ENCODE measurements around the gene SEC14L5.

The SEC14L5 gene

GRCh38 chr16:4933433-4933832 is 24.7 kb upstream of the SEC14L5 start:
- no peak for DNase-seq (ENCODE audit: insufficient read length)
- TF ChIP-seq POLR2A (IDR thresholded peaks at IDR 0.05; ENCODE audit: low read depth, low read length) (no peak), POLR2AphosphoS5 (IDR thresholded peaks at IDR 0.05; ENCODE audit: low read depth, low read length) (no peak), TAF1 (IDR thresholded peaks at IDR 0.05; ENCODE audit: borderline replicate concordance, low read depth, low read length) (no peak)
- no peak for FAIRE-seq

- FAIRE-seq (no peak), DNase-seq (ENCODE audit: insufficient read length) (no peak)
- no peak for TF ChIP-seq POLR2AphosphoS5 (IDR thresholded peaks at IDR 0.05; ENCODE audit: low read depth, low read length)
- TF ChIP-seq POLR2A (IDR thresholded peaks at IDR 0.05; ENCODE audit: low read depth, low read length) = no peak
- TF ChIP-seq TAF1 (IDR thresholded peaks at IDR 0.05; ENCODE audit: borderline replicate concordance, low read depth, low read length) = no peak
Observed at GRCh38 chr16:4933871-4934395, 24.2 kb upstream of the SEC14L5 start.

GRCh38 chr16:4934591-4934990 is 23.5 kb upstream of the SEC14L5 start:
- DNase-seq (ENCODE audit: insufficient read length) (no peak), FAIRE-seq (no peak)
- no peak for TF ChIP-seq POLR2A (IDR thresholded peaks at IDR 0.05; ENCODE audit: low read depth, low read length)
- TF ChIP-seq TAF1 (IDR thresholded peaks at IDR 0.05; ENCODE audit: borderline replicate concordance, low read depth, low read length) = no peak
- no peak for TF ChIP-seq POLR2AphosphoS5 (IDR thresholded peaks at IDR 0.05; ENCODE audit: low read depth, low read length)

- no peak for TF ChIP-seq POLR2A (IDR thresholded peaks at IDR 0.05; ENCODE audit: low read depth, low read length)
- TF ChIP-seq TAF1 (IDR thresholded peaks at IDR 0.05; ENCODE audit: borderline replicate concordance, low read depth, low read length) = no peak
- TF ChIP-seq POLR2AphosphoS5 (IDR thresholded peaks at IDR 0.05; ENCODE audit: low read depth, low read length) = no peak
- FAIRE-seq = no peak
- no peak for DNase-seq (ENCODE audit: insufficient read length)
Observed at GRCh38 chr16:4935241-4935855, 22.8 kb upstream of the SEC14L5 start.

- TF ChIP-seq POLR2A (IDR thresholded peaks at IDR 0.05; ENCODE audit: low read depth, low read length) (no peak), POLR2AphosphoS5 (IDR thresholded peaks at IDR 0.05; ENCODE audit: low read depth, low read length) (no peak), TAF1 (IDR thresholded peaks at IDR 0.05; ENCODE audit: borderline replicate concordance, low read depth, low read length) (no peak)
- DNase-seq (ENCODE audit: insufficient read length) = no peak
- no peak for FAIRE-seq
Observed at GRCh38 chr16:4936181-4936990, 21.7 kb upstream of the SEC14L5 start.

GRCh38 chr16:4936991-4937781 is 20.9 kb upstream of the SEC14L5 start, which contains the start of gene PPL:
PPL (minus strand) TSS chr16:4937148; CDS start chr16:4937045, 103 bp downstream.
- TF ChIP-seq POLR2AphosphoS5 (IDR thresholded peaks at IDR 0.05; ENCODE audit: low read depth, low read length) (no peak), TAF1 (IDR thresholded peaks at IDR 0.05; ENCODE audit: borderline replicate concordance, low read depth, low read length) (no peak), POLR2A (IDR thresholded peaks at IDR 0.05; ENCODE audit: low read depth, low read length) (no peak)
- FAIRE-seq (no peak), DNase-seq (ENCODE audit: insufficient read length) (peak; percentile 50)

- DNase-seq (ENCODE audit: insufficient read length) (no peak), FAIRE-seq (no peak)
- TF ChIP-seq POLR2AphosphoS5 (IDR thresholded peaks at IDR 0.05; ENCODE audit: low read depth, low read length) (no peak), POLR2A (IDR thresholded peaks at IDR 0.05; ENCODE audit: low read depth, low read length) (no peak), TAF1 (IDR thresholded peaks at IDR 0.05; ENCODE audit: borderline replicate concordance, low read depth, low read length) (no peak)
Observed at GRCh38 chr16:4937782-4938682, 20.1 kb upstream of the SEC14L5 start.

- DNase-seq (ENCODE audit: insufficient read length) = no peak
- FAIRE-seq = no peak
- TF ChIP-seq TAF1 (IDR thresholded peaks at IDR 0.05; ENCODE audit: borderline replicate concordance, low read depth, low read length) = no peak
- no peak for TF ChIP-seq POLR2AphosphoS5 (IDR thresholded peaks at IDR 0.05; ENCODE audit: low read depth, low read length)
- no peak for TF ChIP-seq POLR2A (IDR thresholded peaks at IDR 0.05; ENCODE audit: low read depth, low read length)
Observed at GRCh38 chr16:4938683-4939030, 19.5 kb upstream of the SEC14L5 start.

GRCh38 chr16:4940719-4941118 is 17.4 kb upstream of the SEC14L5 start:
- TF ChIP-seq POLR2A (IDR thresholded peaks at IDR 0.05; ENCODE audit: low read depth, low read length) (no peak), TAF1 (IDR thresholded peaks at IDR 0.05; ENCODE audit: borderline replicate concordance, low read depth, low read length) (no peak), POLR2AphosphoS5 (IDR thresholded peaks at IDR 0.05; ENCODE audit: low read depth, low read length) (no peak)
- DNase-seq (ENCODE audit: insufficient read length) (no peak), FAIRE-seq (no peak)

GRCh38 chr16:4942481-4942880 is 15.6 kb upstream of the SEC14L5 start:
- TF ChIP-seq POLR2A (IDR thresholded peaks at IDR 0.05; ENCODE audit: low read depth, low read length) = no peak
- TF ChIP-seq POLR2AphosphoS5 (IDR thresholded peaks at IDR 0.05; ENCODE audit: low read depth, low read length) = no peak
- no peak for DNase-seq (ENCODE audit: insufficient read length)

More at GRCh38 chr16:4942481-4942880, 15.6 kb upstream of the SEC14L5 start:
- no peak for FAIRE-seq
